ENCODE results near the gene ICAM4. TPM values are rescaled to one million over a fixed set of nuclear protein-coding genes. Genes with fewer than 3 reads are reported as not detected.

The ICAM4 gene
- total and polyA plus RNA-seq, 2 of the 13 experiments (the other 11 are each of a cell fraction or from before 2014, with no cell fraction given) = 2.9 to 4.0 TPM

- TF ChIP-seq ZNF512 (CRISPR knock-in tag; IDR thresholded peaks at IDR 0.05) (no peak), ZNF574 (CRISPR knock-in tag; IDR thresholded peaks at IDR 0.05) (peak; percentile 37; the same call in 1 of the 2 replicates), ZNF609 (CRISPR knock-in tag; IDR thresholded peaks at IDR 0.05; ENCODE audit: borderline replicate concordance) (peak; percentile 46; the same call in 1 of the 2 replicates), KAT8 (CRISPR knock-in tag; IDR thresholded peaks at IDR 0.05) (0 out of 2 replicates have a peak, but pooled peaks have one; percentile 19), NR2F2 (IDR thresholded peaks at IDR 0.05; ENCODE audit: borderline replicate concordance, low read depth) (no peak), ZNF746 (CRISPR knock-in tag; IDR thresholded peaks at IDR 0.05) (0 out of 2 replicates have a peak, but pooled peaks have one; percentile 62), HNRNPLL (IDR thresholded peaks at IDR 0.05; ENCODE audit: low read depth, low read length, poor library complexity, severe bottlenecking) (peak; percentile 31), CEBPZ (IDR thresholded peaks at IDR 0.05; ENCODE audit: low read length) (no peak), NPAS2 (CRISPR knock-in tag; IDR thresholded peaks at IDR 0.05; ENCODE audit: borderline replicate concordance) (0 out of 2 replicates have a peak, but pooled peaks have one; percentile 73), DRAP1 (CRISPR knock-in tag; IDR thresholded peaks at IDR 0.05) (0 out of 2 replicates have a peak, but pooled peaks have one; percentile 6), CC2D1A (CRISPR knock-in tag; IDR thresholded peaks at IDR 0.05) (no peak), MEIS2 (CRISPR knock-in tag; IDR thresholded peaks at IDR 0.05) (peak; percentile 73), ZNF768 (CRISPR knock-in tag; IDR thresholded peaks at IDR 0.05) (peak; percentile 32; the same call in 1 of the 2 replicates), LCORL (IDR thresholded peaks at IDR 0.05) (no peak), LCORL (CRISPR knock-in tag; IDR thresholded peaks at IDR 0.05) (0 out of 2 replicates have a peak, but pooled peaks have one; percentile 37), CCAR2 (optimal IDR thresholded peaks at IDR 0.05; ENCODE audit: low read depth, low read length) (no peak)
Measured at GRCh38 chr19:10289167-10289835, 2.5 kb downstream of the ICAM4 start (continued).
